NCI-H1417 treated with DMSO at 0.1 percent for 48 hours (cell line): ENCODE data around the gene CILP.
A peak's percentile ranks its signal among the peaks of the same experiment; 100 is the strongest.
"Not testable (repeated sequence)": the region's sequence is repeated elsewhere in the genome, so short reads cannot be mapped to it uniquely, and the experiment has no call there.

Experiments used
- DNase-seq: peaks from one replicate; lab custom pipeline; 2025; lab: John Stamatoyannopoulos, UW

Gene CILP

GRCh38 chr15:65192016-65192415 lies 19.3 kb downstream of the CILP start:
- no peak for DNase-seq

- DNase-seq, result no peak
Observed at GRCh38 chr15:65189102-65189740, 22.1 kb downstream of the CILP start.

- not testable (repeated sequence) for DNase-seq
Observed at GRCh38 chr15:65188472-65188871, 22.8 kb downstream of the CILP start.

GRCh38 chr15:65184868-65185717 lies 26.2 kb downstream of the CILP start, which contains the start of gene CLPX:
CLPX (minus strand) TSS chr15:65185342; CDS start chr15:65185153, 189 bp downstream.
- peak; percentile 94 for DNase-seq

- no peak for DNase-seq
Observed at GRCh38 chr15:65184305-65184867, 26.9 kb downstream of the CILP start.

GRCh38 chr15:65183865-65184159 lies 27.5 kb downstream of the CILP start:
- no peak for DNase-seq

- DNase-seq, result no peak
Observed at GRCh38 chr15:65182538-65182937, 28.7 kb downstream of the CILP start.

GRCh38 chr15:65181582-65182353 lies 29.5 kb downstream of the CILP start:
- DNase-seq, result not testable (repeated sequence)

- DNase-seq, result no peak
Observed at GRCh38 chr15:65180167-65180566, 31.1 kb downstream of the CILP start.

- no peak for DNase-seq
Observed at GRCh38 chr15:65177901-65178300, 33.4 kb downstream of the CILP start.

GRCh38 chr15:65176056-65176455 lies 35.2 kb downstream of the CILP start:
- no peak for DNase-seq

GRCh38 chr15:65175511-65175910 lies 35.8 kb downstream of the CILP start:
- no peak for DNase-seq

- no peak for DNase-seq
Observed at GRCh38 chr15:65174509-65174908, 36.8 kb downstream of the CILP start.

GRCh38 chr15:65172531-65172930 lies 38.7 kb downstream of the CILP start:
- no peak for DNase-seq

- DNase-seq, result no peak
Observed at GRCh38 chr15:65171428-65171827, 39.8 kb downstream of the CILP start.

- no peak for DNase-seq
Observed at GRCh38 chr15:65165875-65166274, 45.4 kb downstream of the CILP start.

GRCh38 chr15:65164139-65164538 lies 47.1 kb downstream of the CILP start:
- DNase-seq, result no peak

GRCh38 chr15:65163041-65163440 lies 48.2 kb downstream of the CILP start:
- DNase-seq, result no peak

GRCh38 chr15:65156692-65157091 lies 54.6 kb downstream of the CILP start:
- no peak for DNase-seq

GRCh38 chr15:65154720-65155119 lies 56.6 kb downstream of the CILP start:
- no peak for DNase-seq

- no peak for DNase-seq
Observed at GRCh38 chr15:65147902-65148301, 63.4 kb downstream of the CILP start.

- DNase-seq, result no peak
Observed at GRCh38 chr15:65146438-65146837, 64.8 kb downstream of the CILP start.
